DMS 273 treated with DMSO at 0.1 percent for 48 hours (cell line): ENCODE measurements around the gene GABPB1.
"Not testable (repeated sequence)": the region's sequence is repeated elsewhere in the genome, so short reads cannot be mapped to it uniquely, and the experiment has no call there.

Experiments
- DNase-seq: peaks from one replicate; lab custom pipeline; 2025; lab: John Stamatoyannopoulos, UW

Gene GABPB1

DNA sequence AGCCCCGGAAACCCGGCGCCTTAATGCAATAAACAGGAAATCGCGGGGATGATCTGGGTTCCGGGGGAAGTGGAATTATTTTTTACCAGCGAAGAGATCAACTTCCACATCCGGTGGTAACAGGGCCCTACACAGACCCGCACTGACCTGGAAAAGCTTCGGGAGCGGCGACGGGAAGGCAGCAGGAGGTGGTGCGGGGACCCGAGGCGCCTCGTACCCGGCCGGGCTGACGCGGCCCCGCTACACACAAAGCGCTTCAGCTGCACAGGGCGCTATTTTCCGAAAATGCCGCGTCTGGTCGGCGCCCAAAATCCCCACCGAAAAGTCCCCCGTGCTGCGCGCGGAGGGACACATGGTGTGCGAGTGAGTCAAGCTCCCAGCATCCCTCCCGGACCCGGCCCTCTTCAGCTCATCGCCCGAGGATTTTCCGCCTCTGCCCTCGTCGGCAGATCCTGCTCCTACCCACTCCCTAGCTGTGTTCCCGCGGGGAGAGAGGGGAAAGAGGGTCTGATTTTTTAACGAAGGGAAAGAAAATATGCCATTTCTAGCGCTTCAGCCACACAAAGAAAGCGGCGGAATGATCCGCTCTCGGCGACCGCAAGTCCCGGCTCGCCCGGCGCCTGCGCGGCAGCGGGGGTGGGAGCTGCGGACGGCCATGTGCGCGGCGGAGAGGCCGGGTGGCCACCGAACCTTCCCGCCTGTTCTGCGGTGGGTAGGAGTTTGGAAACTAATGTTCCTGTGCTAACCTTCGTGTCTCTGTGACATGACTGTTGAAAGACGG lies at the start of gene GABPB1:
Gene GABPB1 (minus strand): TSS at position 361 of the 781 bp plus-strand sequence. CDS start 45,400 bp downstream, outside the sequence.
- DNase-seq = peak; percentile 65

DNA sequence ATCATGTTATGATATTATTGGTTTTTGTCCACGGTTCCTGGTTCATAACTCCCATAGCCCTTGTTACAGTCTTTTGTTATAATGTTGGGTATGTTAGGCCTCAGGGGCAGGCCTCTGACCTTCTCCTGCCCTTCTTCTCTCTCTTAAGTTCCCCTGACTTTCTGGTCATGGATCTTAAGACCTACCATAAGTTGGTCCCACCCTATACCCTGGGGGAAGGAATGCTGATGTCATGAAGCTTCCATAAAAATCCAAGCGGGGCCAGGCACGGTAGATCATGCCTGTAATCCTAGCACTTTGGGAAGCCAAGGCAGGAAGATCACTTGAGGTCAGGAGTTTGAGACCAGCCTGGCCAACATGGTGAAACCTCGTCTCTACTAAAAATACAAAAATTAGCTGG lies 36.6 kb upstream of the GABPB1 start:
- DNase-seq = not testable (repeated sequence)

DNA sequence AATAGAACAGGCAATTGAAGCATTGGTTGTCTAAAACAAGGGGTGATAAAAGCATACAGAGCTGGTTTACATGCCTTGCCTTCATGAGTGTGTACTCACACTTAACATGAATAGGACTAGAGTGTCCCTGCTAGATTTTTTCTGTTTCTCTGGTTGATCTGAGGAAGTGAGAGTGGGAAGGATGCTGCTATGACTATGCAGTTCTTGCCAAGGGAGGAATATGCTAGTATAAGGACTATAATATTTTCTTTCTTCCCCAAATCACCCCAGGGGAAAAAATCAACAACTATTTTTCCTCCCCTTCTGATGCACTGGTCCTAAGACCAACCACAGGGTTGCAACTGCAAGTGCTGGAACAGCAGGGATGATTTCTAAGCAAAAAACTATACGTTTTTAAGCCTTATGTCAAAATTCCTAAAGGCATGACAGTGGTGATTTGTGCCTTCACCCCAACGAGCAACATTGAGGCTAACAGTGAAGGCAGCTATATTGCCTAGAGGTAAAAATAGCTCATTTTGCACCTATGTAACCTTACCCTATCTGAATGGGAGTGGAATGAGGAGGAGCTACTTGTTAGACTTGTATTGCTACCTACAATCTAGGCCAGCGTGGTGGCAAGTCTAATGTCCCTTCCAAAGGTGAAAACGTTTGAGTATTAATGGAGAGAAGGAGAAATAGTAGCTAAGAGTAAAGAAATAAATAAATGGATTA lies 35.7 kb upstream of the GABPB1 start:
- DNase-seq = no peak

DNA sequence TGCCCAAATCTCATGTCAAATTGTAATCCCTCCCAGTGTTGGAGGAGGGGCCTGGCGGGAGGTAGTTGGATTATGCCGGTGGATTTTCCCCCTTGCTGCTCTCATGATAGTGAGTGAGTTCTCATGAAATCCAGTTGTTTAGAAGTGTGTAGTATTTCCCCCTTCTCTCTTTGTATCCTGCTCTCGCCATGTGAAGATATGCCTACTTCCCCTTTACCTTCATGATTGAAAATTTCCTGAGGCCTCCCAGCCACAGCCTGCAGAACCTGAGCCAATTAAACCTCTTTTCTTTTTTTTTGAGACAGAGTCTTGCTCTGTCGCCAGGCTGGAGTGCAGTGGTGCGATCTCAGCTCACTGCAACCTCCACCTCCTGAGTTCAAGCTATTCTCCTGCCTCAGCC lies 27.4 kb upstream of the GABPB1 start:
- DNase-seq = not testable (repeated sequence)

DNA sequence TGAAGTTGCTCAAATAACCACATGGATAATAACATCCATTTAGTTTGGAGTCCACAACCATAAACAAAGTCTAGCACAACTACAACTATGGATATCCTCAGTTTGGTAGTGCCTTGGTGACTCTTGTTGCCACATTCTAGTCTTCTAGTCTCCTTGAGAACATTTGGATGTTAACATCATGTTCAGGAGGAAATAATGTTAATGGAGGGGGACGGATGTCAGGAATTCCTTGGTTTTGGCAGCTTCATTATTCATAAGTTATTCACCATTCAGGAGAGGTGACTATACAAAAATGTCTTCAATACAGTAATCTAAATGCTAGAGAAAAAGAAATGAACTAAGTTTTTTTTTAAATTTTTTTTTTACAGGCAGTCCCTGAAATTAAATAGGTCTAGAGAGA lies 26.4 kb upstream of the GABPB1 start:
- DNase-seq = no peak

DNA sequence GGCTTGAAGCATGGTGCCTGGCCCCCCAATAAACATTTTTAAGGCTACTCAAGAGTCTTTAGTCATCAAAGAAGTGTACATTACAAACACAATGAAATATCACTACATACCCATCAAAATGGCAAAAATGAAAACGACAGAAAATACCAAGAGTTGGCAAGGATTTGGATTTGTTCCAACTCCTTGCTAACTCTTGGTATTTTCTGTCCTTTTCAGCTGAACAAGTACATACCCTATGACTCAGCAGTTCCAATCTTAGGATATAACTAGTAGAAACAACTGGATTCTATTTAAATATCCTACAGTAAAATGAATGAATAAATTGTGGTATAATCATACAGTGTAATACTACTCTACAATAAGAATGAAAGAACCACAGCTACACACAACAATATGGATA lies 25.1 kb upstream of the GABPB1 start:
- no peak for DNase-seq

DNA sequence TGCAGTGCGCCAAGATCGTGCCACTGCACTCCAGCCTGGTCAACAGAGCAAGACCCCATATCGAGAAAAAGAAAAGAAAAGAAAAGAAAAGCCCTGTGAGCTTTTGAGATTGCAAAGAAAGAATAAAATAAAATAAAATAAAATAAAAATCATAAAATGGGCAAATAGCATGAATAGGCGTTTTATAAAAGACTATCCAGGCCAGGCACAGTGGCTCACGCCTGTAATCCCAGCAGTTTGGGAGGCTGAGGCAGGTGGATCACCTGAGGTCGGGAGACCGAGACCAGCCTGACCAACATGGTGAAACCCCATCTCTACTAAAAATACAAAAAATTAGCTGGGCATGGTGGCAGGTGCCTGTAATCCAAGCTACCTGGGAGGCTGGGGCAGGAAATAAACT lies 24.4 kb upstream of the GABPB1 start:
- DNase-seq = not testable (repeated sequence)

DNA sequence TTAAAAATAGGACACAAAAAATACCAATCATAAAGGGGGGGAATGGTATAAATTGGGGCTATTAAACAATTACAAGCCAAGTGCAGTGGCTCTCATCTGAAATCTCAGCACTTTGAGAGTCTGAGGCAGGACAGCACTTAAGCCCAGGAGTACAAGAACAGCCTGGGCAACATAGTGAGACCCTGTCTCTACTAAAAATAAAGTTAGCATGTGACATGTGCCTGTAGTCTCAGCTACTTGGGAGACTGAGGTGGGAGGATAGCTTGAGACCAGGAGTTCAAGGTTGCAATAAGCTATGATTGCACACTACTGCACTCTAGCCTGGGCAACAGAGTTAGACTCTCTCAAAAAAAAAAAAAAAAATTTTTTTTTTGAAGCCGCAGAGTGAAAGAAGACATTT lies 23.8 kb upstream of the GABPB1 start:
- DNase-seq = no peak

DNA sequence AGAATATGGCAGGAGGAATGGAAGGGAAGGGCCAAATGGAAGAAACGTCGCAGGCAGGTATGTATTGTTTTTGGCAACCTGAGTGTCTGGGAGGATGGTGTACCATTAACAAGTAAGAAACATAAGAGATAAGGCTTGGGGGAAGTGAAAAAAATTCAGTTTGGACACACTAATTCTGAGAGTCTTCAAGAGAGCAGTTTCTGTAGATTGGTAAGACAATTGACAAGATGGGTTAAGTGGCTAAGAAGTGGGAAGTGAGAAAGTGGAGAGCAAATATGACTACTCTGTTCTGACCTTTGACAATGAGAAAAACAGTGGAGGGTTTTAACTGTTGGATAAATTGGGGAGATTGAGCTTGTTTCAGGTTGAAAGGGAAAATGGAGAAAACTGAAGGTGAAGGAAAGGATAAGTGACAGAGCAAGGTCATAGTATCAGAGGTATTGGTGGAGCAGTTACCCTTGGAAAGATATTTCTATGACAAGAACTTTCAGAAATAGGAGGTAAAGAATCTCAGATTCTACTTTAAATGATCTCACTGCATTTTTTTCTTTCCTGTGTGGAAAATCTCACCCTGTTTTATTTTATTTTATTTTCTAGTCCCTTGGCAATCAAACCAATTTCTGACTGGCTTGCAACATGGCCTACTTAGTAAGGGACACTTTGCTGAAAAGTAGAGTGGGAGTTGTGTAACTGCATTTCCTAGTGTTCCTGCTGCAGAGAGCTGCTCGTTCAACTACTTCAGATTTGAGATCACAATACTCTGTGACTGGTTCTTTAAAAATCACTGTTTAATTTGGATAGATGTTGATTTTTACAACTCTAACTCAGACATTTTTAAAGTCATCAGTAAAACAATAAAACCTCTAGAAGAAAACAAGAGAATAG lies 23.1 kb upstream of the GABPB1 start:
- DNase-seq = no peak

DNA sequence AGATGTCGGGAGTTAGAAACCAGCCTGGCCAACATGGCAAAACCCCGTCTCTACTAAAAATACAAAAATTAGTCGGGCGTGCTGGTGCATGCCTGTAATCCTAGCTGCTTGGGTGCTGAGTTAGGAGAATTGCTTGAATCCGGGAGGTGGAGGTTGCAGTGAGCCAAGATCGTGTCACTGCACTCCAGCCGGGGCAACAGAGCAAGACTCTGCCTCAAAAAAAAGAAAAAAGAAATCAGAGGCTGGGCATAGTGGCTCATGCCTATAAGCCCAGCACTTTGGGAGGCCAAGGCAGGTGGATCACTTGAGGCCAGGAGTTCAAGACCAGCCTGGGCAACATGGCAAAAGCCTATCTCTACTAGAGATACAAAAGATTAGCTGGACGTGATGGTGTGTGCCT lies 14.6 kb upstream of the GABPB1 start:
- DNase-seq = not testable (repeated sequence)

DNA sequence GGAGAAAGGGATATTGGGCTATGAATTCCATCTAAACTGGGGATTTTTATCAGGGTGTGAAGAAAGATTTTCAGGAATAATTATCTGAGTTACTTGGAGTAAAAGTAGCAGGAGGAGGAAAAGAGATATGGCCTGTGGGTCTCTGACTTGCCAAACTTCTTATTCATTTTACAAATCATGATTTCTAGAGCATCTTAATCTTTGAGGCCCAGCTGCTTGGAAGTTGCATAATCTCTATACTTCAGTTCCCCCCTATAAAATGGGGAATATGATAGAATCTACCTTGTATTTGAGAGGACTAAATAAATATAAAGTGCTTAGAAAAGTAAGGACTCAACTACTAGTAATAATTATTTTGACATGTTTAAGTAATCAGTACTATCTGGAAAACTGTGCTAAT lies 11.0 kb upstream of the GABPB1 start:
- no peak for DNase-seq

DNA sequence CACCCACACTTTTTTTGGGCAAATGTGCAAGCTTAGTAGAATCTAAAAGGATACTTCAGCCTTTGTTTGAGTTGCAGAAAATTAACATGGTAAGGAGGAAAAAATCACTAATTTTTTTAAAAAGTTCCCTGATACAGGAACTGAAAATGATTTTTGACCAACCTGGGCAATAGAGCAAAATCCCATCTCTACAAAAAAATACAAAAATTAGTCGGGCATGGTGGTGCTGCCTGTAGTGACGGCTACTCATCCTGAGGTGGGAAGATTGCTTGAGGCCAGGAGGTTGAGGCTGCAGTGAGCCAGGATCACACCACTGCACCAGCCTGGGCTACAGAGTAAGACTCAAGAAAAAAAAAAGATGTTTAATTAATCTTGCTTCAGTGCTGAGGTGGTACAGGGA lies 10.6 kb upstream of the GABPB1 start:
- DNase-seq = no peak

DNA sequence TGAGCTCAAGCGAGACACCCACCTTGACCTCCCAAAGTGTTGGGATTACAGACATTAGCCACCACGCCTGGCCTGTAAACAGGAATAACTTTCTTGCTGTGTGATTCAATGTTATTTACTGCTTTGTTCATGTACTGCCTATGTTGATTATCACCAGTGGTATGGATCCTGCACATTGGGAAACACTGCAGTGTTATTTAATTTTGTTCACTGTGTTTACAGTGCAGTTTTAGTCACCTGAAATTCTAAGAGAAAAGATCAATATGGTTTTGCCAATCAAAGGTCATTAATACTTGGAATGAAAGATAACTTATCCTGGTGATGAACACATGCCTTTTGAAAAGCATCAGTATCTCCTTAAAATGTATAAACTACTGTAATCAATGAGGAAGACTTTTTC lies 8.6 kb upstream of the GABPB1 start:
- DNase-seq = no peak

DNA sequence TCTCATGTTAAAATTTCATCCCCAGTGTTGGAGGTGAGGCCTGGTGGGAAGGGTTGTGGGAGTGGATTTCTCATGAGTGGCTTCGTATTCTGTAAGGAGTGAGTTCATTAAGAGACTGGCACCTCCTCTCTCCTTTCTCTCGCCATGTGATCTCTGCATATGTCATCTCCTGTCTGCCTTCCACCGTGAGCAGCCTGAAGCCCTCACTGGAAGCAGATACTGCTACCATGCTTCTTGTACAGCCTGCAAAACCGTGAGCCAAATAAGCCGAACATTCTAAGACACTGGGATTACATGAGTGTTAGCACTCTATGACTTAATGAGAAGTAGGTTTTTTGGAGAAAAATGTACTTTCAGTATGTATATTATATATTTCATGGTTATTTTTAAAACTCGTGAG lies 6.8 kb upstream of the GABPB1 start:
- no peak for DNase-seq

DNA sequence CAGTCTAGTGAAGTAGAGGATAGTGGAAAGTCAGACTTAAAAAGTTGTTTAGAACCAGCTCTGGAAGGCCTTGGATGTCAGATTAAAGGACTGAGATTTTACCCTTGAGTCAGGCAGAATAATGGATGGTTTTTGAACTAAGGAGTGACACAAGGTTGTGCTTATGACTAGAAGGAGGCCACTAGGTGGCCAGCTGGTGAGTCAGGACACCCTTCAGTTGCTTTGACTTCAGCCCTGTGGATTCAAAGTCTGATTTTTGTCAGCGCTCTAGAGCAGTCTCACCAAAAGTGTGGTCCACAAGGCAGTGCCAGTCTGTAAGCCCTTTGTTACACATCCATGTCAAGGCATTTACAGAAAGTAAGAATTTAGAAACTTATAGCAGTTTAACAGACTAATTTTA lies 3.8 kb upstream of the GABPB1 start:
- DNase-seq = no peak

DNA sequence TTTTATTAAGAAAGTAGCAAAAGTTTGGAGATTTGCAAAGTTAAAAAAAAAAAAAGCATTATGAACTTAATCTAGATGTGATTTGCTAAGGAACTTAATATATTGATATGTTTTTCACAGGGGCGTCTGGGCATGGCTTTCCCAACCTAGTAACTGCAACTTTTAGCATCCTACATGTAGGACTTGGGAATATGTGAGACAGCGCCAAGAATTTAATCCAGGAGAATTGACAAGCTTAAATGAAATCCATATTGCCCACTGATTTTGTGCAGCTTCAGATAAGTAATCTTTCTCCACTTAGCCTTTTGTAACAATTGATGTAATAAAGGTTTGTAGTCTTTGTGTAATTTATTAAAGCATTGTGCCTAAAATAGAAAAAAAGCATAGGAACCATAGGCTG lies 982 bp upstream of the GABPB1 start:
- DNase-seq = no peak

DNA sequence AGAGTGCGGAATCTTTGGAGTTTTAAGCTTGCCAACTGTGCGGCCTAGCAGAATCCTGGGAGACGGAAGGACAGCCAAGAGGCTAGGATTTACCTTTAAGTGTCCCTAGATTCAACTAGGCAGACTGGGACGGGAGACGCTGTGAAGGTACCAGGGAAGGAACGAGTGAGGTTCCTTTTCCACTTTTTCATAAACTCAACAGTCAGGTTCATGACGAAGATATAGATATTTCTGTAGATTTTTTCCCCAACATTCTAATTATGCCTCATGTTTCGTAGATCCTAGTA lies 564 bp upstream of the GABPB1 start:
- no peak for DNase-seq

DNA sequence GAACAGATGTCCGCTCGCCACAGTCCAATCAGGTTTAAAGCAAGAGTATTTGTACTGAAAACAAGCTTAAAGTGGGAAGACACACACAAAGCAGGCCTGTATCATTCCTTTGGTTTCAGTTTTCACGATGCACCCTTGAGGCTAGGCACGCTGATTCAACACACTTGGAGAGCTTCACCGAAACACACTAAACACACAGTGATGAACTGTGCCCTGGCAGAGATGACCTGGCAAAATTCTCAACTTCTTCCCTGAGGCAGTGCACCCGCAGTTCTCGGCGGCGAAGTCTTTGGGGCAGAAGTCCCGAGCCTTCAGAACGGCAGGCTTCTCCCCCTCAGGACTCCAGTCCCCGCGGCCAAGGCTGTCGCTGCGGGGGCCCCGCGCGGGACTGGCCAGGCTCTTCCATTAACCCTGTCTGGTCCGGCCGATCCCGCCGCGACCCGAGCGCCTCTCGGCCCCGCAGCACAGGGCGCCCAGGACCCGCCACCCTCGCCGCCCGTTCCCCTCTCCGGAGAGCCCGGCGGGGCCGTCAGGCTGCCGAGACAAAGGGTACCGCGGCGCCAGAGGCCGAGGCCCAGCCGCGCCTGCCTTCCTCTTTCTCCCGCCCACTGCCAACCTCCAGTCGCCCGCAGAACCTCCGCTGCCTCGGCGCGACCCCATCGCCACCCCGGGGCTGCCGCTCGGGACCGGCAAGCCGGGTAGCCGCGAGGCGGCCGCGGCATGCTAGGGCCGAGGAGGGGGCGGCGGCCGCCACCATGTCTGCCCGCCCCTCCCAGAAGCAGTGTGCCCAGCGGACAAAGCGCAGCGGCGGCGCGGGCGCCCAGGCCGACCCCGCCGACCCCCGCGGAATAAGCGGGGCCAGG lies 792 bp downstream of the GABPB1 start:
- peak; percentile 42 for DNase-seq

DNA sequence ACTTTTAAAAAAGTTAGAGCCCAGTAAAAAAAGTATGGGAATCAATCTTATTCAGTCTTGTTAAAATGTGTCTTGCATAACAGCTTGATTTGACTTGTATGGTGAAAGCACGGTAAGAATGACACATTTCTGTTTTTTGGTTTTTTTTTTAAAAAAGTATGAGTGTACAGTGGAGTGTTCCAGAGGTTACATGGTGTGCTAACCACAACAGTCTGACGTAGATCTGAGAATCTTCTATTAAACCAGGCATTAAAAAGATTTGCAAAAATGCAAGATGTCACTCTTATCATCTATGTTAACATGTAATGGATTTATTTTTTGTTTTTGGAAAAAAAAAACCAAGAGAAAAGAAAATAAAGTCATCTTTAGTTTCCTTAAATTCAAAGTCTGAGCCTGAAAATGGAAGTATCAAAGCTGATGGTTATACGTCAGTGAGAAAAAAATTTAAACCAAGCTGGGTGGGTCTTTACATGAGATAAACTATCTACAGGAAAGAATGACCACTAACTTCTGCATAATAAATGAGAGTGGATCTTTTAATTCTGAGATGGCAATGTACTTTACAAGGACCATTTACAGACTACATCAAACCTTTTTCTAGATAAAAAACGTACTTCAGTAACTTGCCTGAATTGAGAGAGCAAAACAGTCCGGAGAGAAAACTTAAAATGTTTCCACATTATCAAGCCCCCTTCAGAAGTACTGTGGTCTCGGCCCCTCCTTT lies 1.6 kb downstream of the GABPB1 start:
- no peak for DNase-seq

DNA sequence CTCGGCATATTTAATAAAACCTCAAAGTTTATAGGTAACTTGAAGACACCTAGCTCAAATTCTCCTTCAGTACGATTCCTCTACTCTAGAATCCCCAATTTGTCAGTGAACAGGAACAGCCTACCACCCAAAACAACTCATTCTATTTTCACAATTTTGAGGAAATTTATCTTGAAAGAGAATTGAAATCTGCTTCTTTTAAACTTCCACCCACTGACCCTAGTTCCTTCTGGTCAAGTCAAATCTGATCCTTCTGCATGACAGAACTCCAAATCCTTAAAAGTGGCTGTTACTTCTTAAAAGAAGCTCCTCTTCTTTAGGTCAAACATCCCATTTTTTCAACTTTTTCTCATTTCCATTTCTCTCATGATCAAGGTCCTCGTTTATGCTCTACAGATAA lies 4.4 kb downstream of the GABPB1 start:
- DNase-seq = no peak

DNA sequence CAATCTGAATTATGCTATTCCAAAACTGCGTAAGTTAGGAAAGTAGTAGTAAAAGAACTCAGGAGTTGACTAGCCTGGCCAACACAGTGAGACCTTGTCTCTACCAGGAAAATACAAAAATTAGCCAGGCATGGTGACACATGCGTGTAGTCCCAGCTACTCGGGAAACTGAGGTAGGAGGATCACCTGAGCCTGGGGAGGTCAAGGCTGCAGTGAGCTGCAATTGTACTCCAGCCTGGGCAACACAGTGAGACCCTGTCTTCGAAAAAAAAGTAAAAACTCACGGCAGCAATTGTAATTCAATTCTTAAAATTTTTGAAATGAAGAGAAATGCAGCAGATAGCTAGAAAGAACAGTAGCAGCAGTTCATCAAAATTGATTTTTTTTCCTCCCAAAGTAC lies 9.7 kb downstream of the GABPB1 start:
- DNase-seq = no peak
